Measurements from ENCODE around the gene ASXL1. TPM values are rescaled to one million over a fixed set of nuclear protein-coding genes. Genes with fewer than 3 reads are reported as not detected.
A peak's percentile ranks its signal among the peaks of the same experiment; 100 is the strongest.

ASXL1 gene
- total and polyA plus RNA-seq, 9 of the 15 experiments (the other 6 are each of a cell fraction or from before 2014, with no cell fraction given) = 6.5 to 65.3 (median 32.3) TPM

DNA sequence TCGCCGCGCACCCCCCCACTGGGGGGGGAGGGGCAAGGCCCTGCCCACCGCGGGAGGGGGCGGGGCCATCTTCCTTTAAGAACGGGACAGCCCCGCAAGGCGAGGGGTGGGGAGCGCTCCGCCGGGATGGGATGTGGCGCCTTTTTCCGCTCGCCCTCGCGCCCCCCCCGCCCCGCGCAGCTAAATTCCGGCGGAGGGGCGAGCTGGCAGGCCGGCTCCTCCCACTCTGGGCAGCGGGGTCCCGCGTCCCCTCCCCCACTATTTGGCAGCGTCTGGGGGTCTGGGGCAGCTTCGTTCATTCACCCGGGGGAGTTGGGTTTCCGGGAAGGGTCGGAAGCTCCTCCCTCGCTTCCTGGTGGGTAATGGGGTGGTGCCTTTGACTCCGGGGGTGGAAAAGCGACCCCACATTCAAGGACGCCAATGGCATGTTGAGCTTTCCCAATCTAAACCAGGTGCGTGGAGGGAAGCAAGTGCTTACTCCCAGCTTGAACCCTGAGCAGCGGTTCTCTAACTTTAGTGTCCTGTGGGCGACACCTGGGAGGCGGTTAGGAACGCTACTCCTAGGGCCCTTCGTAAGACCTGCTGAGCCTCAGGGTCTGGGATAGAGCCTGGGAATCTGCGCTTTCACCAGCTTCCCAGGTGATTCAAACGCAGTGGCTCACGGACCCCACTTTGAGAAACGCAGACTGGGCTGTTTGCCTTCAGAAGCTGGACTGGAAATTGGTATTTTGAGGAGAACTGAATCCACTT lies 927 bp downstream of the ASXL1 start (continued):
- peak; percentile 92 for TF ChIP-seq ZBTB7A (IDR thresholded peaks at IDR 0.05; ENCODE audit: borderline replicate concordance, control insufficient read depth, low read depth, low read length)
- TF ChIP-seq RAD21 (CRISPR knock-in tag; conservative IDR thresholded peaks at IDR 0.05 in 1 of 2, IDR thresholded peaks at IDR 0.05 in 1 of 2) = peak in 1 of 2 experiments; percentile 7; a peak in 1 of 4 replicates
- TF ChIP-seq, protein P1, sequence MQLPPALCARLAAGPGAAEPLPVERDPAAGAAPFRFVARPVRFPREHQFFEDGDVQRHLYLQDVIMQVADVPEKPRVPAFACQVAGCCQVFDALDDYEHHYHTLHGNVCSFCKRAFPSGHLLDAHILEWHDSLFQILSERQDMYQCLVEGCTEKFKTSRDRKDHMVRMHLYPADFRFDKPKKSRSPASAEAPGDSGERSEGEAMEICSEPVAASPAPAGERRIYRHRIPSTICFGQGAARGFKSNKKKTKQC (CRISPR knock-in tag; IDR thresholded peaks at IDR 0.05) = peak; percentile 18; the same call in 1 of the 2 replicates
- no peak for TF ChIP-seq KDM4B (IDR thresholded peaks at IDR 0.05; ENCODE audit: borderline replicate concordance in 2 of 2, low read depth in 1 of 2)
- peak; percentile 61 for TF ChIP-seq TBP (optimal IDR thresholded peaks at IDR 0.05; ENCODE audit: low read depth, low read length)
- 0 out of 2 replicates have a peak, but pooled peaks have one; percentile 44 for TF ChIP-seq LCOR (CRISPR knock-in tag; IDR thresholded peaks at IDR 0.05)
- TF ChIP-seq ZNF282 (CRISPR knock-in tag; IDR thresholded peaks at IDR 0.05) = 0 out of 2 replicates have a peak, but pooled peaks have one; percentile 16
- no peak for TF ChIP-seq CTCF (IDR thresholded peaks at IDR 0.05 in 2 of 3, conservative IDR thresholded peaks at IDR 0.05 in 1 of 3; ENCODE audit: insufficient read depth in 2 of 3, low read depth in 1 of 3, low read length in 3 of 3)
- TF ChIP-seq HNRNPLL (IDR thresholded peaks at IDR 0.05; ENCODE audit: low read depth, low read length, poor library complexity, severe bottlenecking) = peak; percentile 43
- no peak for TF ChIP-seq IRF2 (CRISPR knock-in tag; IDR thresholded peaks at IDR 0.05)
- 0 out of 2 replicates have a peak, but pooled peaks have one; percentile 23 for TF ChIP-seq ZBTB2 (IDR thresholded peaks at IDR 0.05)
- TF ChIP-seq CCNT2 (IDR thresholded peaks at IDR 0.05; ENCODE audit: borderline replicate concordance, extremely low read depth, insufficient read length, low read depth, low read length) = peak; percentile 25
- no peak for TF ChIP-seq RHOXF2B (CRISPR knock-in tag; conservative IDR thresholded peaks at IDR 0.05)
- peak; percentile 71 for TF ChIP-seq EGR1 (conservative IDR thresholded peaks at IDR 0.05)
- TF ChIP-seq RBM14 (IDR thresholded peaks at IDR 0.05; ENCODE audit: borderline replicate concordance, insufficient read depth, low read depth, low read length) = 0 out of 2 replicates have a peak, but pooled peaks have one; percentile 57
- TF ChIP-seq, protein P2, sequence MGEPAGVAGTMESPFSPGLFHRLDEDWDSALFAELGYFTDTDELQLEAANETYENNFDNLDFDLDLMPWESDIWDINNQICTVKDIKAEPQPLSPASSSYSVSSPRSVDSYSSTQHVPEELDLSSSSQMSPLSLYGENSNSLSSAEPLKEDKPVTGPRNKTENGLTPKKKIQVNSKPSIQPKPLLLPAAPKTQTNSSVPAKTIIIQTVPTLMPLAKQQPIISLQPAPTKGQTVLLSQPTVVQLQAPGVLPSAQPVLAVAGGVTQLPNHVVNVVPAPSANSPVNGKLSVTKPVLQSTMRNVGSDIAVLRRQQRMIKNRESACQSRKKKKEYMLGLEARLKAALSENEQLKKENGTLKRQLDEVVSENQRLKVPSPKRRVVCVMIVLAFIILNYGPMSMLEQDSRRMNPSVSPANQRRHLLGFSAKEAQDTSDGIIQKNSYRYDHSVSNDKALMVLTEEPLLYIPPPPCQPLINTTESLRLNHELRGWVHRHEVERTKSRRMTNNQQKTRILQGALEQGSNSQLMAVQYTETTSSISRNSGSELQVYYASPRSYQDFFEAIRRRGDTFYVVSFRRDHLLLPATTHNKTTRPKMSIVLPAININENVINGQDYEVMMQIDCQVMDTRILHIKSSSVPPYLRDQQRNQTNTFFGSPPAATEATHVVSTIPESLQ (CRISPR knock-in tag; IDR thresholded peaks at IDR 0.05) = 0 out of 2 replicates have a peak, but pooled peaks have one; percentile 46
- no peak for TF ChIP-seq ERF (CRISPR knock-in tag; IDR thresholded peaks at IDR 0.05)
- TF ChIP-seq CREB1 (IDR thresholded peaks at IDR 0.05) = no peak
- 0 out of 2 replicates have a peak, but pooled peaks have one; percentile 43 for TF ChIP-seq CREB1 (CRISPR knock-in tag; IDR thresholded peaks at IDR 0.05)
